Measurements from ENCODE around the gene NIP7.

Gene NIP7

GRCh38 chr16:69340095-69340644, 598 bp downstream of the NIP7 start:
- Histone ChIP-seq H3K27ac (peak overlapping the region; percentile 72), H3K27me3 (ENCODE audit: insufficient read depth, low read depth, severe bottlenecking) (no peaks in the 10 kb centered on the region), H3K4me3 (ENCODE audit: low read depth, low read length) (peak overlapping the region; percentile 55), H3K9me3 (ENCODE audit: severe bottlenecking) (no peaks in the 10 kb centered on the region), H3K36me3 (peaks cover 55% of the 10 kb centered on the region)
- DNase-seq = no peak
- TF ChIP-seq, protein P1, sequence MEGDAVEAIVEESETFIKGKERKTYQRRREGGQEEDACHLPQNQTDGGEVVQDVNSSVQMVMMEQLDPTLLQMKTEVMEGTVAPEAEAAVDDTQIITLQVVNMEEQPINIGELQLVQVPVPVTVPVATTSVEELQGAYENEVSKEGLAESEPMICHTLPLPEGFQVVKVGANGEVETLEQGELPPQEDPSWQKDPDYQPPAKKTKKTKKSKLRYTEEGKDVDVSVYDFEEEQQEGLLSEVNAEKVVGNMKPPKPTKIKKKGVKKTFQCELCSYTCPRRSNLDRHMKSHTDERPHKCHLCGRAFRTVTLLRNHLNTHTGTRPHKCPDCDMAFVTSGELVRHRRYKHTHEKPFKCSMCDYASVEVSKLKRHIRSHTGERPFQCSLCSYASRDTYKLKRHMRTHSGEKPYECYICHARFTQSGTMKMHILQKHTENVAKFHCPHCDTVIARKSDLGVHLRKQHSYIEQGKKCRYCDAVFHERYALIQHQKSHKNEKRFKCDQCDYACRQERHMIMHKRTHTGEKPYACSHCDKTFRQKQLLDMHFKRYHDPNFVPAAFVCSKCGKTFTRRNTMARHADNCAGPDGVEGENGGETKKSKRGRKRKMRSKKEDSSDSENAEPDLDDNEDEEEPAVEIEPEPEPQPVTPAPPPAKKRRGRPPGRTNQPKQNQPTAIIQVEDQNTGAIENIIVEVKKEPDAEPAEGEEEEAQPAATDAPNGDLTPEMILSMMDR (IDR thresholded peaks at IDR 0.05; ENCODE audit: low read depth, low read length) = no peak

- Histone ChIP-seq H3K9me3 (ENCODE audit: severe bottlenecking) (no peaks in the 10 kb centered on the region), H3K27me3 (ENCODE audit: insufficient read depth, low read depth, severe bottlenecking) (no peaks in the 10 kb centered on the region), H3K27ac (no peak overlapping the region), H3K4me3 (ENCODE audit: low read depth, low read length) (no peak overlapping the region), H3K36me3 (peaks cover 40% of the 10 kb centered on the region)
- TF ChIP-seq, protein P1 (IDR thresholded peaks at IDR 0.05; ENCODE audit: low read depth, low read length) = no peak
- DNase-seq = no peak
Measured at GRCh38 chr16:69344171-69344570, 4.6 kb downstream of the NIP7 start.

- no peak overlapping the region for H3K4me3 ChIP-seq (ENCODE audit: low read depth, low read length)
Measured at GRCh38 chr16:69345923-69346322, 6.4 kb downstream of the NIP7 start.

DNA sequence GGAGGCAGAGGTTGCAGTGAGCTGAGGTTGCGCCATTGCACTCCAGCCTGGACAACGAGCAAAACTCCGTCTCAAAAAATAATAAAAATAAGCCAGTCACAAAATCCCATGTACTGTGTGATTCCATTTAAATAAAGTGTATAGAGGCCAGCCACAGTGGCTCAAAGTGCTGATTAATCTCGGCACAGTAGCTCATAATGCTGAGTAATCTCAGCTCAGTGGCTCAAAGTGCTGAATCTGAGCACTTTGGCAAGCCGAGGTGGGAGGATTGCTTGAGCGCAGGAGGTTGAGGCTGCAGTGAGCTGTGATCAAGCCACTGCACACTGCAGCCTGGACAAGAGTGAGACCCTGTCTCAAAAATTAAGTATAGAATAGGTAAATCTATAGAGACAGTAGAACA, 7.1 kb downstream of the NIP7 start:
- H3K36me3 ChIP-seq = peaks cover 34% of the 10 kb centered on the region
- no peak overlapping the region for H3K4me3 ChIP-seq (ENCODE audit: low read depth, low read length)
- H3K27me3 ChIP-seq (ENCODE audit: insufficient read depth, low read depth, severe bottlenecking) = no peaks in the 10 kb centered on the region
- no peak for DNase-seq
- TF ChIP-seq, protein P1 (IDR thresholded peaks at IDR 0.05; ENCODE audit: low read depth, low read length) = no peak
- no peaks in the 10 kb centered on the region for H3K9me3 ChIP-seq (ENCODE audit: severe bottlenecking)
- no peak overlapping the region for H3K27ac ChIP-seq

More at GRCh38 chr16:69345923-69346322, 6.4 kb downstream of the NIP7 start:
- H3K36me3 ChIP-seq = peaks cover 42% of the 10 kb centered on the region
- H3K27ac ChIP-seq = no peak overlapping the region
- no peaks in the 10 kb centered on the region for H3K27me3 ChIP-seq (ENCODE audit: insufficient read depth, low read depth, severe bottlenecking)
- H3K9me3 ChIP-seq (ENCODE audit: severe bottlenecking) = no peaks in the 10 kb centered on the region
- no peak for DNase-seq
- TF ChIP-seq, protein P1 (IDR thresholded peaks at IDR 0.05; ENCODE audit: low read depth, low read length) = no peak

DNA sequence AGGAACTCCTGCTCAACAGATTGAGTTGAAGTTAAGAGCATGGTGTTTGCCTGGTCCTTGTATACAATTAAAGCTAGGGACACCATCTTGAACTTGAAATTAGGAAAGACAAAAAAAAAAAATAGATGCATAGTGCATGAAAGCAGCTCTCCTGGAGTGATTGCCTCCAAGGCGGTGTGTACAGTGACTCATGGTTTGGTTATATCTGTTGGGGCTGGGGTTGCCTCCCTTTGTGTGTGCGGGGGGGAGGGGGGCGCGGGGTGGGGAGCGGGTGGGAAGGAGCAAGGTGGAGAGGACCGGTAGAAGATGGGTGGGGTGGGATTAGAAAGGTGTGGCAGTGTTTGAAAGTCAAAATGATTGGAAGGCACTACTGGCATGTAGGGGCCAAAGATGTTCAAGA, 8.7 kb downstream of the NIP7 start:
- H3K27me3 ChIP-seq (ENCODE audit: insufficient read depth, low read depth, severe bottlenecking) = no peaks in the 10 kb centered on the region
- no peak for DNase-seq
- H3K9me3 ChIP-seq (ENCODE audit: severe bottlenecking) = no peaks in the 10 kb centered on the region
- H3K4me3 ChIP-seq (ENCODE audit: low read depth, low read length) = no peak overlapping the region
- TF ChIP-seq, protein P1 (IDR thresholded peaks at IDR 0.05; ENCODE audit: low read depth, low read length) = no peak
- no peak overlapping the region for H3K27ac ChIP-seq
- peaks cover 24% of the 10 kb centered on the region for H3K36me3 ChIP-seq

- Histone ChIP-seq H3K27ac (no peak overlapping the region), H3K27me3 (ENCODE audit: insufficient read depth, low read depth, severe bottlenecking) (no peaks in the 10 kb centered on the region), H3K9me3 (ENCODE audit: severe bottlenecking) (no peaks in the 10 kb centered on the region), H3K4me3 (ENCODE audit: low read depth, low read length) (no peak overlapping the region), H3K36me3 (peaks cover 11% of the 10 kb centered on the region)
- no peak for DNase-seq
- TF ChIP-seq, protein P1 (IDR thresholded peaks at IDR 0.05; ENCODE audit: low read depth, low read length) = no peak
Measured at GRCh38 chr16:69349536-69349935, 10.0 kb downstream of the NIP7 start.
